Esophagus muscularis mucosa (tissue), 4 donors: ENCODE results near the gene CD27.

ENCODE experiments used
- EP300 ChIP-seq: sonication (generic); formaldehyde crosslinking; IDR thresholded peaks from one replicate; pipeline ENCODE4 v1.6.1; 2017; ENCODE audit warnings: antibody characterized with exemption
- POLR2A ChIP-seq: fragments of 450-650 bp; IDR thresholded peaks from one replicate; pipeline ENCODE4 v1.6.1; 2017; ENCODE audit warnings: antibody characterized with exemption, moderate library complexity, mild to moderate bottlenecking, low read depth
- POLR2AphosphoS5 ChIP-seq, 2 donors: sonication (generic); formaldehyde crosslinking; IDR thresholded peaks; one replicate each; pipeline ENCODE4 v1.6.1; 2017; ENCODE audit warnings: antibody characterized with exemption in 2 of 2
- TF ChIP-seq, protein P1 (sequence below), 3 experiments: fragments of 200-600 bp in 2 of 3; fragments of 450-650 bp in 1 of 3; sonication (generic) in 2 of 3; IDR thresholded peaks; one replicate each; pipeline ENCODE4 v1.5.1; 2017 to 2019; ENCODE audit warnings: antibody characterized with exemption in 3 of 3, mild to moderate bottlenecking in 2 of 3, moderate library complexity in 1 of 3

DNA sequence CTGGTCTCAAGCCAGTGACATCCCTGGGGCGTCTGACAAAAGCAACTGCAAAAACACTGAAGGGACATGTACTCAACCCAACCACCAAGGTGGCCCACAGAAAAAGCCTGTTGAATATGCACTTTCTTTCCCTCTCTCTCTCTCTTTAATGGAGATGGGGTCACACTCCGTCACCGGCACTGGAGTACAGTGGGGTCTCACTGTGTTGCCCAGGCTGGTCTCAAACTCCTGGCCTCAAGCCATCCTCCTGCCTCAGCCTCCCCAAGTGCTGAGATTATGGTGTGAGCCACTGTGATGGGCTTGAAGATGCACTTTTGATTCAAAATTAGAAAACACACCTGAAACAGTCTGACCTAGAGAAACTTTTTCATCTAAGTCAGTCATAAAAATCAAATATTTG lies 7.2 kb upstream of the CD27 start:
- TF ChIP-seq POLR2AphosphoS5 (IDR thresholded peaks at IDR 0.05): no peak
- TF ChIP-seq, protein P1, sequence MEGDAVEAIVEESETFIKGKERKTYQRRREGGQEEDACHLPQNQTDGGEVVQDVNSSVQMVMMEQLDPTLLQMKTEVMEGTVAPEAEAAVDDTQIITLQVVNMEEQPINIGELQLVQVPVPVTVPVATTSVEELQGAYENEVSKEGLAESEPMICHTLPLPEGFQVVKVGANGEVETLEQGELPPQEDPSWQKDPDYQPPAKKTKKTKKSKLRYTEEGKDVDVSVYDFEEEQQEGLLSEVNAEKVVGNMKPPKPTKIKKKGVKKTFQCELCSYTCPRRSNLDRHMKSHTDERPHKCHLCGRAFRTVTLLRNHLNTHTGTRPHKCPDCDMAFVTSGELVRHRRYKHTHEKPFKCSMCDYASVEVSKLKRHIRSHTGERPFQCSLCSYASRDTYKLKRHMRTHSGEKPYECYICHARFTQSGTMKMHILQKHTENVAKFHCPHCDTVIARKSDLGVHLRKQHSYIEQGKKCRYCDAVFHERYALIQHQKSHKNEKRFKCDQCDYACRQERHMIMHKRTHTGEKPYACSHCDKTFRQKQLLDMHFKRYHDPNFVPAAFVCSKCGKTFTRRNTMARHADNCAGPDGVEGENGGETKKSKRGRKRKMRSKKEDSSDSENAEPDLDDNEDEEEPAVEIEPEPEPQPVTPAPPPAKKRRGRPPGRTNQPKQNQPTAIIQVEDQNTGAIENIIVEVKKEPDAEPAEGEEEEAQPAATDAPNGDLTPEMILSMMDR (IDR thresholded peaks at IDR 0.05): no peak
- TF ChIP-seq POLR2A: no peak
- TF ChIP-seq EP300: no peak
